Measurements from ENCODE around the gene PPM1L. TPM values are rescaled to one million over a fixed set of nuclear protein-coding genes. Genes with fewer than 3 reads are reported as not detected.
"Not testable (repeated sequence)": the region's sequence is repeated elsewhere in the genome, so short reads cannot be mapped to it uniquely, and the experiment has no call there.

The PPM1L gene
- 1 to 10 TPM; 6.9 to 7.8 (median 7.7) TPM for polyA plus RNA-seq (ENCODE audit: insufficient read length in 3 of 3)
- long read RNA-seq, donor 1: 0 reads
- long read RNA-seq, donor 2: 0 reads
- long read RNA-seq, donor 3: 0 reads
- long read RNA-seq, donor 4: 0 reads
- long read RNA-seq, donor 5: 0 reads
- long read RNA-seq, donor 6, partial matches to known transcripts: 8 of 8 reads
- long read RNA-seq, donor 6, other reads (novel, unspliced or antisense): 0 of 8 reads
- long read RNA-seq, donor 7: 0 reads
- long read RNA-seq, donor 8: 0 reads
- long read RNA-seq, donor 9: 0 reads
- long read RNA-seq, donor 10: 0 reads
- long read RNA-seq, donor 11: 0 reads
- long read RNA-seq, donor 12: 0 reads
- long read RNA-seq, donor 13: 0 reads
- long read RNA-seq, donor 14: 0 reads
- long read RNA-seq, donor 15: 0 reads
- long read RNA-seq, donor 16, partial matches to known transcripts: 13 of 13 reads
- long read RNA-seq, donor 16, other reads (novel, unspliced or antisense): 0 of 13 reads

- DNase-seq (ENCODE audit: extremely low read depth in 1 of 11, low read depth in 9 of 11, low spot score in 4 of 11): peak in 10 of 11 donors; percentile 24 to 60 (median 44)
Observed at GRCh38 chr3:160755776-160756304, at the start of gene PPM1L. Gene PPM1L (plus strand): TSS chr3:160756231.

- DNase-seq (ENCODE audit: extremely low read depth in 1 of 11, low read depth in 9 of 11, low spot score in 4 of 11): peak; percentile 16 to 57 (median 25)
Observed at GRCh38 chr3:160707187-160707794, 48.7 kb upstream of the PPM1L start.

GRCh38 chr3:160709477-160710182, 46.4 kb upstream of the PPM1L start:
- no peak for DNase-seq (ENCODE audit: extremely low read depth in 1 of 11, low read depth in 9 of 11, low spot score in 4 of 11)

GRCh38 chr3:160713144-160713543, 42.9 kb upstream of the PPM1L start:
- DNase-seq (ENCODE audit: extremely low read depth in 1 of 11, low read depth in 9 of 11, low spot score in 4 of 11): not testable (repeated sequence)

- DNase-seq (ENCODE audit: extremely low read depth in 1 of 11, low read depth in 9 of 11, low spot score in 4 of 11): no peak
Observed at GRCh38 chr3:160719710-160720109, 36.3 kb upstream of the PPM1L start.

- DNase-seq (ENCODE audit: extremely low read depth in 1 of 11, low read depth in 9 of 11, low spot score in 4 of 11): no peak
Observed at GRCh38 chr3:160720123-160720746, 35.8 kb upstream of the PPM1L start.

DNA sequence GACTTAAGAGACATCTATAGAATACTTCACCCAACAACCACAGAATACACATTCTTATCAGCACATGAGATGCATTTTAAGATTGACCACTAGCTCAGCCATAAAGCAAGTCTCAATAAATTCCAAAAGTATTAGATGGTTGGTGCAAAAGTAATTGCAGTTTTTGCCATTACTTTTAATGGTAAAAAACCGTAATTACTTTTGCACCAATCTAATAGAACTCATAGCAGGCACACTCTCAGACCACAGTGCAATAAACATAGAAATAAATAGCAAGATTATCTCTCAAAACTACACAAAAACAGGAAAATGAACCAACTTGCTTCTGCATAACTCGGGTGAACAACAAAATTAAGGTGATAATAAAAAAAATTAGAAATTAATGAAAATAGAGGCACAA, 33.7 kb upstream of the PPM1L start:
- no peak for DNase-seq (ENCODE audit: extremely low read depth in 1 of 11, low read depth in 9 of 11, low spot score in 4 of 11)

GRCh38 chr3:160725338-160725737, 30.7 kb upstream of the PPM1L start:
- DNase-seq (ENCODE audit: extremely low read depth in 1 of 11, low read depth in 9 of 11, low spot score in 4 of 11): no peak

DNA sequence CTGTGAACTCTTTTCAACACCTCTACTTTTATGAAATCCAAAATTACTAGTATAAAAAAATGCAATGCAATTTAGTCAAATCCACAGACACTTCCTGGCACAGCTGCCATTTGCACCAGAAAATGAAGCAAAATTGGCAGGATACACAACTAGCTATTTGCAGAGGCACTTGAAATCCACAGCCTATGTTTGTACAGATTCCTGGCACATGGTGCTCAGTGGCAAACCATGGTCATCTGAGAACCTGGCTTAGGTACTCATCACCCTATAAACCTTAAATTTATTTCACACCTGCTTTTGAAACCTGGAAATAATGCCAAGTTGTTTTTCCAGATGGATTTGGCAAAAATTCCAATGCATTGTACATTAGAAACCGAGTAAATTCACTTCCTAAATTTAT, 20.2 kb upstream of the PPM1L start:
- no peak for DNase-seq (ENCODE audit: extremely low read depth in 1 of 11, low read depth in 9 of 11, low spot score in 4 of 11)

DNA sequence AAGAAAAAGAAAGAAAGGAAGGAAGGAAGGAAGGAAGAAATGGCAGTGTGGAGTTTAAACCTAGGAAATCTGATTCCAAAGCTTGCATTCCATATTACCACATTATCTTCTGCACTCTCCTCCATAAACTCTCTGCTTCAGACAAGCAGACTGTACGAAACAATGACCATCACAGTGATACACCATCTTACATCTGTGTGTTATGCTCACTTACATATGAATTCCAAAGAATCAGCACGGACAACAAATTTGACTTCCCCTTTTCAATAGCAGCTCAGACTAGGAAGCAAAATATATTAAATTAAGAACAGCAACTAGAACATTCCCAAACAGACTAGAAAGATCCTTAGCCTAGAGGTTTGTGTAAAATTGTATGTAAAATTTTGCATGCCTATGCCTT, 18.0 kb upstream of the PPM1L start:
- DNase-seq (ENCODE audit: extremely low read depth in 1 of 11, low read depth in 9 of 11, low spot score in 4 of 11): no peak

- DNase-seq (ENCODE audit: extremely low read depth in 1 of 11, low read depth in 9 of 11, low spot score in 4 of 11): no peak
Observed at GRCh38 chr3:160739079-160739478, 17.0 kb upstream of the PPM1L start.

DNA sequence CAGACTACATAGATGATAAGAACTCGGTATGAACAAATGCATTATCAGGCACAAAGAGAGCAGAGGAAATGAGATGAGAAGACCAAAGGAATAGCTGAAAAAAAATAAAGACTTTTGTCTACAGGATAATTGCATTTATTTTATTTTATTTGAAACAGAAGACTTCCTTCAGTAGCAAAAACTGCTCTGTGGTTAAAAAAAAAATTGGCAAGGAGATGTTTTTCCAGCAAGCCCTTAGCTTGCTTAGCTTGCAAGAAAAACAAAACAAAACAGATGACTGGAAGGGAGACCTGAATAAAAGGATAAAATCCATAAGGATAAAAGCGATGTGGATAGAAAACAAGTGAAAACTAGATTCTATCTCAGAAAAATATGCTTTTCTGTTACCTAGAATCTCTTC, 9.1 kb upstream of the PPM1L start:
- DNase-seq (ENCODE audit: extremely low read depth in 1 of 11, low read depth in 9 of 11, low spot score in 4 of 11): no peak

GRCh38 chr3:160747422-160747821, 8.6 kb upstream of the PPM1L start:
- no peak for DNase-seq (ENCODE audit: extremely low read depth in 1 of 11, low read depth in 9 of 11, low spot score in 4 of 11)

DNA sequence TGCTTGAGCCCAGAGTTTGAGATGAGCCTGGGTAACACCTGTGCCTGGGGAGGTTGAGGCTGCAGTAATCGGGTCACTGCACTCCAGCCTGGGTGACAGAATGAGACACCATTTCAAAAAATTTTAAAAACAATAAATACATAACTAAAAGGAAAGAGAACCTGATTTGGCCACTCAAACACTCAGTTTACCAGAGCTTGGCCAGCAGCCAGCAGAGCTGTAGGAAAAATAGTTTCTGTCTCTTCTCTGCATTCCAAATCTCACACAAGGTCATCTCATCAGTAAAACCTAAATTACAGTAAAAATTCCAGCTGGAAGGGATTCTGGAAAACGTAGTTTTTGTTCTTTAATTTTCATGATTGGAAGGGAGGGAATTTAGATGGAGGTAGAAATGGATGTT, 7.8 kb upstream of the PPM1L start:
- DNase-seq (ENCODE audit: extremely low read depth in 1 of 11, low read depth in 9 of 11, low spot score in 4 of 11): no peak

GRCh38 chr3:160748787-160749186, 7.2 kb upstream of the PPM1L start:
- DNase-seq (ENCODE audit: extremely low read depth in 1 of 11, low read depth in 9 of 11, low spot score in 4 of 11): no peak

DNA sequence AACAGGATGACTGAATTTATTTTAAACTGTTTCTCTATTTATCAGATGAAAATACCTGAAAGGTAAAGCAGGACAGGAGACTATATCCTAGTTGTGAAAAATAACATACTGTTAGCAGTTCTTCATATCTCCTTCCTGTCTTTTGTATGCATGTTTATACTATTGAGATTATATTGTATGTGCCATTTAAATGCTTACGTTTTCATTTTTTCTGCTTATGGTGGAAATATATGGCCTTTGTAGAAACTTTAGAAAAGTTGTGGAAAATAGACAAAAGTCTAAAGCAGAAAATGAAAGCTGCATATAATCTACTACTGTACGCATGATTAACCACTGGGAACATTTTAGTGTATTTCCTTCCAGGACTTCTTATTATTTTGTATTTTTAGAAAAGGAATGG, 2.1 kb upstream of the PPM1L start:
- no peak for DNase-seq (ENCODE audit: extremely low read depth in 1 of 11, low read depth in 9 of 11, low spot score in 4 of 11)

DNA sequence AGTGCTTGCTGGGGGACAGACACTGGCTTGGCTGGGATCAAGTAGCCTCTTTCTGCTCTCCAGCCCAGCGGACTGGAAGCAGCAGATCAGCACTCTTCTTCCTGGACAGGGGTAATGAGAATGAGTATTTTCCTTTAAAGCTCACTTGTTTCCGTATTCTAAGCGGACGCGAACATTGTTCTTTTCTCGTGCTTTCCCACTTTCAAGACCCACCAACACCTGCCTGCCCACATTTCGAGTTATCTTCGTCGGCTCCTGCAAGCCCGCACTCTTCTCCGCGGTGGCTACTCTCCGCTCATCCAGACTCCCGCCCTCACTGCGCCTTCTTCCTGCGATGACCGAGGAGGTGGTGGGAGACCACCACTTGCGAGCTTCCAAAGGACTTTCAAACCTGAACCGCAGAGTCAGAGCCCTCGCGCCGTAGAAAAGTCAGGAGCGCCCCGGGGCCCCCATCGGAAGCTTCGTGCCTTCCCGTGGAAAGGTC, 1.6 kb upstream of the PPM1L start:
- peak in 8 of 11 donors; percentile 32 to 62 (median 46) for DNase-seq (ENCODE audit: extremely low read depth in 1 of 11, low read depth in 9 of 11, low spot score in 4 of 11)

DNA sequence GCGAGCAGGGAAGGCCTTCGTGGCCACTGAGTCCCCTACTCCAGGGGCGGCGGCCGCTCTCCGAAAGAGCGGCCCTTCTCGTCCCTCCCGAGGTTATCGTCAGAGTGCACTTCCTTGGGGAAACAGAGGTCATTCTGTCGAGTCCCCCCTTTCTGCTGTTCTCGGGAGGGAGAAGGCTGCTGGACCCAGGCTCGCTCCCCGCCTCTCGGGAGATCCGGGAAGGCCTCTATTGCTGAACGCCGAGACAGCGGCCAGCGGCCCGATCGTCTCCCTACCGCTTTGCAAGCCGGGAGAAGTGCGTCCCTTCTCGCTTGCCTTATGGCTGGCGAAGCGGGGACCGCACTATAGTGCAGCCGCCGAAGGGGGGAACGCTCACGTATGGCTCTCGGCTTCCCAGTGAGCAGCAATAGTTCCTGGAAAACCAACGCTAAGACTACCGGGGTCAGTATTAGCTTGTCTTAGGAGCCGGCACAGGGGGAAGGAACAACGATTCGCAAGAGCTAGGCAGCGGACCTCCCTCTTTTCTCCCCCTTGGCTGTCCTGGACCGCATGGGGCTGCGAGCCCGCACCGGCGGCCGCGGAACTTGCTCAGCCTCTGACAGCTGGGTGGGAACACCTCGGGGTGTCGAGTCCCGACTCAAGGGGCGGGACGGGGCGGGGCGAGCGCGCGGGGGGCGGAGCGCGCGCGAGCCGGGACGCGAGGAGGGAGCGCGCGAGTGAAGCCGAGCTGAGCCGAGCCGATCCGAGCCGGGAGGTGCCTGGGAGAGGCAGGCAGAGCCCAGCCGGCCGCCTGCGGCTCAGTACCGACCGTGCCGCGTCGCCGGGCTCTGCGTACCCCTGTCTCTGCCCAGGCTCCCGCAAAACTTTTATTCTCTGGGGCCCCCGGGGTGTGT, 930 bp upstream of the PPM1L start:
- DNase-seq (ENCODE audit: extremely low read depth in 1 of 11, low read depth in 9 of 11, low spot score in 4 of 11): peak; percentile 76 to 92 (median 89)
